Eye (tissue), 1 donor: ENCODE results near the gene ZNF682.
"Not testable (repeated sequence)": the region's sequence is repeated elsewhere in the genome, so short reads cannot be mapped to it uniquely, and the experiment has no call there.

Experiments
- DNase-seq: peaks from one replicate; pipeline ENCODE4 v3.0.0-alpha.2; 2015

The ZNF682 gene

GRCh38 chr19:20039203-20039723, at the start of gene ZNF682:
Gene ZNF682 (minus strand): TSS chr19:20039505. CDS start chr19:20039345, 160 bp downstream.
- DNase-seq: peak; percentile 100

DNA sequence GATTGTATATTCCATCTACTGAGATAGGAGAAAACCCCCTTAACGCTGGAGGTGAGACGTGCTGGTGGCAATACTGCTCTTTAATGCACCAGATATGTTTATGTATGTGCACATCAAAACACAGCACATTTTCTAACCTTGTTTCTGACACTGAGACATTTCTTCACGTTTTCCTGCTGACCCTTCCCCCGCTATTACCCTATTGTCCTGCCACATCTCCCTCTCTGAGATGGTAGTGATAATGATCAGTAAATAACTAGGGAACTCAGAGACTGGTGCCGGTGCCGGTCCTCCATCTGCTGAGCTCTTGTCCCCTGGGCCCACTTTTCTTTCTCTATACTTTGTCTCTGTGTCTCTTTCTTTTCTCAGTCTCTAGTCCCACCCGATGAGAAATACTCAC, 43.6 kb upstream of the ZNF682 start:
- not testable (repeated sequence) for DNase-seq

DNA sequence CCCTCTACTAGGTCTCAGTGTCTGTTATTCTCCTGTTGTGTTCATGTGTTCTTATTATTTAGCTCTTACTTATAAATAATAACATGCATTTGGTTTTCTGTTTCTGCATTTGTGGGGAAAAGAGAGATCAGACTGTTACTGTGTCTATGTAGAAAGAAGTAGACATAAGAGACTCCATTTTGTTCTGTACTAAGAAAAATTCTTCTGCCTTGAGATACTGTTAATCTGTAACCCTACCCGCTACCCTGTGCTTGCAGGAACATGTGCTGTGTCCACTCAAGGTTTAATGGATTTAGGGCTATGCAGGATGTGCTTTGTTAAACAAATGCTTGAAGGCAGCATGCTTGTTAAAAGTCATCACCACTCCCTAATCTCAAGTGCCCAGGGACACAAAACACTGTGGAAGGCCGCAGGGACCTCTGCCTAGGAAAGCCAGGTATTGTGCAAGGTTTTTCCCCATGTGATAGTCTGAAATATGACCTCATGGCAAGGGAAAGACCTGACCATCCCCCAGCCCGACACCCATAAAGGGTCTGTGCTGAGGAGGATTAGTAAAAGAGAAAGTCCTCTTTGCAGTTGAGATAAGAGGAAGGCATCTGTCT, 43.0 kb upstream of the ZNF682 start:
- not testable (repeated sequence) for DNase-seq

GRCh38 chr19:20080656-20081055, 41.4 kb upstream of the ZNF682 start:
- no peak for DNase-seq

DNA sequence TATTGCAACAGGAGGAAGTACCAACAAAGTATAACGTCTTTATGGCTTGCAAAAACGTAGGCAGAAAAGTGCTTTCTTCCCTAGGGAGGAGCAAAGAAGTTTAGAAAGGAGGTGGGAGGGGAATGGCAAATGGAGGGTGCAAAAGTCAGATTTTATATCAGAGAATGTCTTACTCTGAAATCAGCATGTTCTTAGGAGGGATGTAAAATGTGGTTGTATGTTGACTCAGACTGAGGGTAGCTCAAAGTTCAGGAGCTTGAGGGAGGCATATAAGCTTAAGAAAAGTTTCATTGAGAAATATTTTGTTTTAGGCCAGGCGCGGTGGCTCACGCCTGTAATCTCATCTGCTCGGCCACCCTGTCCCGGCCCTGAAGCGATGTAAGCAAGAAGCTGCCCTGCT, 40.2 kb upstream of the ZNF682 start:
- no peak for DNase-seq

DNA sequence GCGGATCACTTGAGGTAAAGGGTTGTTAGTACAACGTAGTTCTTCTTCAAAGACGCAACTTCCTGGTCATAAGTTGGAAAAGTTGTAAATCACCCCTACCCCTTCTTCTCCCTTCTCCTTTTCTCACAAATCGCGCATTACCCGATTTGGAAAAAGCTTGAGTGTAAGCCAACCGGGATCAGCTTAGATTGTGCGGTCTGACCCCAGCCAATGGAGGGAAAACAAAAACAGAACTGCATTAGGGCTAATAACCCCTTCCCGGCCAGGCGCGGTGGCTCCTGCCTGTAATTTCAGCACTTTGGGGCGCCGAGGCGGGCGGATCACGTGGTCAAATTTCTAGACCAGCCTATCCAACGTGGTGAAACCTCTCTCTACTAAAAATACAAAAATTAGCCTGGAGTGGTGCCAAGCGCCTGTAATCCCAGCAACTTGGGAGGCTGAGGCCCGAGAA, 39.3 kb upstream of the ZNF682 start:
- DNase-seq: peak; percentile 64

- DNase-seq: peak; percentile 100
These were observed 38.6 kb upstream of the ZNF682 start, which contains the start of gene ZNF90 for GRCh38 chr19:20077791-20078463. Gene ZNF90 (plus strand): TSS chr19:20078000. CDS start chr19:20078133, 133 bp downstream.

GRCh38 chr19:20072936-20073335, 33.6 kb upstream of the ZNF682 start:
- no peak for DNase-seq

DNA sequence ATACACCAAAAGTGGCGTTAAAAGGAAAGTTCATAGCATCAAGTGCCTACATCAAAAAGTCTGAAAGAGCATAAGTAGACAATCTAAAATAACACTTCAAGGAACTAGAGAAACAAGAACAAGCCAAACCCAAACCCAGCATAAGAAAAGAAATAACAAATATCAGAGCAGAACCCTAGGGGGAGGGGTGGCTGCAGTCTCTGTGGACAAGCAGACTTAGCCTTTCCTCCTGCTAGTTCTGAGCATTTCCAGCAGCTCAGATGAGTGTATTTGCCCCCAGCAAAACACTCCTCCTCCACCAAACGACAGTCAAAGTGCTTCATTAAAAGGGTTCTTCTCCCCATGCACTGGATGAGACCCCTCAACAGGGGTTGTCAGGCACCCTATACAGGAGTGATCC, 31.4 kb upstream of the ZNF682 start:
- DNase-seq: no peak

- DNase-seq: not testable (repeated sequence)
These were observed 29.3 kb upstream of the ZNF682 start for GRCh38 chr19:20068559-20068958.

GRCh38 chr19:20067943-20068342, 28.6 kb upstream of the ZNF682 start:
- no peak for DNase-seq

DNA sequence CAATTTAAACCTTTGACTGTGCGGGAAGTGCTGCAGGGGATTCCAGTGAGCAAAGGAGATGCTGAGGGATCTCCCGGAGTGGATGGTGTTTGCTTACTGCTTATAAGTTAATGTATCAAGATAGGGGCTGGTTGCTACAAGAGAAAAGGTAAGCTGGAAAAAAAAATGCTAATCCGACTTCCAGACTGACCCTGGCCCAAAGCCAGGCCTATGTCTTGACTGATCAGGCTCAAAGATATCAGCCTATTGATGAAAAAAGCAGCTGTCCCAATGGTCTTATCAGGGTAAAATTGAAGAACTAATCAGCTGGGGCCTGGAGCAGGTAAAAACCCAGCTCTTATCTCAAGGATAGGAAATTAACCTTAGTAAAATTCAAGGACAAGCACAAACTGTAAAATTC, 27.6 kb upstream of the ZNF682 start:
- no peak for DNase-seq

GRCh38 chr19:20060282-20060681, 21.0 kb upstream of the ZNF682 start:
- DNase-seq: no peak

- not testable (repeated sequence) for DNase-seq
These were observed 19.4 kb upstream of the ZNF682 start for GRCh38 chr19:20058738-20059137.

DNA sequence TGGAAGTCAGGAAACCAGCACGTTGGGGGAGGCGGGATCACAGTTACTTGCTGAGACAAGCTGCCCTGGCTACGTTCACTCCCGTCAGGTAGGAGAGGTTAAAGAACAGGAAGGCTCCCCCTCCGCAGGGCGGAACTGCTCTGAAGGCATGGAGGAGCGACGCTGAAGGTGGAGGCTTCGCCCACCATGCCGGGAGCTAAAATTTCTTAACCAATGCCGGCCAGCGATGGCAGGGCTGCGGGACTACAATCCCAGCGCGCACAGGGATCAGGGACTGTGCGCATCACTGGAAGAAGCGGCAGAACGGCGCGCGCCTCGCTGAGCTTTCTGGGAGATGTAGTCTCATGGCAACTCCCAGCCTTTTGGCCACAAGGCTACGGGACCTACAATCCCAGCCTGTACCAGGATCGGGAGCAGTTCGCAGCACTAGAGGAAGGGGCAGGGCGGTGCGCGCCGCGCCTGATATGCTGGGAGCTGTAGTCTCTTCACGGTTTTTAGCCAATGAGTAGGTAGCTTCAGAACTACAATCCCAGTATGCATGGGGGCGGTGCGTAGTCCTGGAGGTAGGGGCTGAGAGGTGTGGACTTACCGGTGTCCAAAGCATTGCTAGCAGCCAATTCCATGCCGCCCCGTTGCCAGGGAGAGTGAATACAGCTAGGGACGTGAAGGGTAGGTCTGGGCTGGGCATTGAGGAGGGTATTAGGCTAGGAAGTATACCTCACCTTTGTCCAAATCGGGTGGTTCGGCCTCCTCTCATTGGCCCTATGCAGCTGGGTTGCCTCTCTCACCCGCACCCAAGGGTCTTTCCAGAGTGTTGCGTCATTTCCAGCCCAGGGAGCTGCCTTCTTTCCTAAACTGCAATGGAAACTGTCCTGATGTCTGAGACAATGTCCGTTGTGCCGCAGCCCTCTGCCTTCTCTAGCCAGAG, 12.8 kb upstream of the ZNF682 start:
- DNase-seq: peak; percentile 97

DNA sequence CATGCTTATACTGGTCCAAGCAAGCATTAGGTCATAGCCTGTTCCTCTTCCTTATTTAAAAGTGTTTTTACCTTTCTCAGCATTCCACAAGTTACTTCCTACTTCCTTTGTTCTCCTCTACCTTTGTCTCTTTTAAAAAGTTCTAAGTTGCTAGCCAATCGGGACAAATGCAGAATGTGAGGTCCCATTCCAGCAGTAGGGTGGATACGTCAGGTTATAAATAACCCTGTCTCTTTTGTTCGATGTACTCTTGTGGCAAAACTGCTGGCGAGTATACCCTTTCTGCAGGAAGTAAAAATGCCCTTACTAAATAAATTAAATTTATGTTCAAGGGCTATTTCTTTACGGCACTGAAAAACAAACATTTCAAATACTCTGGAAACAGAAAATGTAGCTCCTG, 6.4 kb upstream of the ZNF682 start:
- not testable (repeated sequence) for DNase-seq

DNA sequence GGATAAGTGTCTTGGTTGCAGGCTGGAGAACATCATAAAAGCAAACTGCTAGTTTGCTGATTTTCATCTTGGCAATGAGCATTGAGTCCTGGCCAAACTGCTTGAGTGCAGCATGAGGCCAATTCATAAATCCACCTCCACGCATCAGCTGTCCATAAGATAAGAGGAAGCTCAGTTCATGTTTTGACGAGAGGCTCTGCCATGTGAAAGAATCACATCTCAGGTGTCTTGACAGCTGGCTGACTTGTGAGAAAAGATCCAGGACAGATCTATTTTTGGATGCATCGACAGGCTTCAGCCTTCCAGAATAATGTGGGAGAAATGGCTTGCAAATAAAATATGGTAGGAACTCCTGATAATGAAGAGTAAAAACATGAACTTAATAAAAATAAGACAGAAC, 5.4 kb upstream of the ZNF682 start:
- no peak for DNase-seq

- peak; percentile 3 for DNase-seq
These were observed 725 bp downstream of the ZNF682 start for GRCh38 chr19:20038358-20039202.

GRCh38 chr19:20035935-20036334, 3.4 kb downstream of the ZNF682 start:
- DNase-seq: no peak

- DNase-seq: no peak
These were observed 10.7 kb downstream of the ZNF682 start for GRCh38 chr19:20028611-20029010.

GRCh38 chr19:20005741-20006140, 33.6 kb downstream of the ZNF682 start:
- no peak for DNase-seq

DNA sequence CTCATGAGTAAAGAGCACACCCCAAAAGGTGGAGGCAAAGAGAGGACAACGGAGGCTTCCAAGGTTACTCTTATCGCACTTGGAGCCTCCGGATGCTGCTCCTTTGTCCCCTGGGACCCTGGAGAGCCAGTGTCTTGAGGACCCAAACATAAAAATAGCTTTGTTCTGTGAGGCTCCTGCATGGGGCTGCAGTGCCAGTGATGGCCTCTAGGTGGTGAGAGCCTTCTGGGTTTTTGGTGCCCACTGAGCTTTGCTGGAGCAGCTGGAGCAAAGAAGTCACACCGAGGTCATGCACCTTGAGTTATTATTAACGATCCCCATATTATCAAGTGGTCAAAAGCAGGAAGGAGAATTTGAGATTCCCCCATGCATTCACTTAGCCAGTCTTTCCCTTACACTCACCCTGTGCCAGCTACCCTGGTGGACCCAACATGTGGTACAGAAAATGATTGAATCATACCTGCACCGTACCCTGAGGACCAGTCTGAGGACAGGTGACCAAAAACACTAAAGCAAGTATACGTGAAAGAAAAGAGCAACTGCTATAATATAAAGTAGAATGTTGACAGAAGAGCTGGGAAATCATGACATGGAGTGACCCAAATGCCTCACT, 41.5 kb downstream of the ZNF682 start:
- peak; percentile 30 for DNase-seq
